Measurements from ENCODE around the gene TAOK3. TPM values are rescaled to one million over a fixed set of nuclear protein-coding genes. Genes with fewer than 3 reads are reported as not detected.
"Not testable (repeated sequence)": the region's sequence is repeated elsewhere in the genome, so short reads cannot be mapped to it uniquely, and the experiment has no call there.

TAOK3 gene
- total RNA-seq, 2 experiments from 2014 or later = 46.0 to 47.1 TPM

DNA sequence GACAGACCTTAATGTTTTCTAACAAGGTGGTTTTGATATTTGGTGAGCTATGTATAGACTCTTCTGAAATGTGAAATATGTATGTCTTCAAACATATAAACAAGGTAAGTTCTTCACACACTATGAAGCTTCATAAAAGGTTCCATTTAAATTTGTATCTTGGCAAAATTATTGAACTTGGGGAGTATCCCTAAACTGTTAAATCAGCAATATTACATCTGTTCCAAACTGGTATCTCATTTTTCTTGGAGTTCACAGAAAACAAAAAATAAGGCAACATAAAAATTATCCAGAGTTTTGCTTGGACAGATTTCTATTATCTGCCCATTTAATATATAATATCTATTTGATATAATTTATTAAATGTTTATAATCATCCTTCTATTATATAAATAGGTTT, 62.4 kb downstream of the TAOK3 start:
- H3K4me3 Mint-ChIP-seq = no peak overlapping the region
- peaks cover 1% of the 10 kb centered on the region for H3K36me3 Mint-ChIP-seq (ENCODE audit: low read depth)
- no peaks in the 10 kb centered on the region for H3K27me3 Mint-ChIP-seq
- TF ChIP-seq, protein P1, sequence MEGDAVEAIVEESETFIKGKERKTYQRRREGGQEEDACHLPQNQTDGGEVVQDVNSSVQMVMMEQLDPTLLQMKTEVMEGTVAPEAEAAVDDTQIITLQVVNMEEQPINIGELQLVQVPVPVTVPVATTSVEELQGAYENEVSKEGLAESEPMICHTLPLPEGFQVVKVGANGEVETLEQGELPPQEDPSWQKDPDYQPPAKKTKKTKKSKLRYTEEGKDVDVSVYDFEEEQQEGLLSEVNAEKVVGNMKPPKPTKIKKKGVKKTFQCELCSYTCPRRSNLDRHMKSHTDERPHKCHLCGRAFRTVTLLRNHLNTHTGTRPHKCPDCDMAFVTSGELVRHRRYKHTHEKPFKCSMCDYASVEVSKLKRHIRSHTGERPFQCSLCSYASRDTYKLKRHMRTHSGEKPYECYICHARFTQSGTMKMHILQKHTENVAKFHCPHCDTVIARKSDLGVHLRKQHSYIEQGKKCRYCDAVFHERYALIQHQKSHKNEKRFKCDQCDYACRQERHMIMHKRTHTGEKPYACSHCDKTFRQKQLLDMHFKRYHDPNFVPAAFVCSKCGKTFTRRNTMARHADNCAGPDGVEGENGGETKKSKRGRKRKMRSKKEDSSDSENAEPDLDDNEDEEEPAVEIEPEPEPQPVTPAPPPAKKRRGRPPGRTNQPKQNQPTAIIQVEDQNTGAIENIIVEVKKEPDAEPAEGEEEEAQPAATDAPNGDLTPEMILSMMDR (IDR thresholded peaks at IDR 0.05) = no peak
- POLR2A ChIA-PET = no interaction called here
- DNase-seq (no peak), ATAC-seq (no peak)
- CTCF ChIA-PET = interaction anchor here (1.1 to 1.4 kb wide), 3 partner anchors 47 to 256 kb away, joined by 3 to 7 read pairs (median 5); partner anchors contain the start of gene SUDS3
- intact Hi-C loops (cut with micrococcal nuclease) = no loop called here
- no peaks in the 10 kb centered on the region for H3K9me3 Mint-ChIP-seq
- H3K4me1 Mint-ChIP-seq (ENCODE audit: low read depth) = peaks cover 51% of the 10 kb centered on the region
- no peak overlapping the region for H3K27ac Mint-ChIP-seq

DNA sequence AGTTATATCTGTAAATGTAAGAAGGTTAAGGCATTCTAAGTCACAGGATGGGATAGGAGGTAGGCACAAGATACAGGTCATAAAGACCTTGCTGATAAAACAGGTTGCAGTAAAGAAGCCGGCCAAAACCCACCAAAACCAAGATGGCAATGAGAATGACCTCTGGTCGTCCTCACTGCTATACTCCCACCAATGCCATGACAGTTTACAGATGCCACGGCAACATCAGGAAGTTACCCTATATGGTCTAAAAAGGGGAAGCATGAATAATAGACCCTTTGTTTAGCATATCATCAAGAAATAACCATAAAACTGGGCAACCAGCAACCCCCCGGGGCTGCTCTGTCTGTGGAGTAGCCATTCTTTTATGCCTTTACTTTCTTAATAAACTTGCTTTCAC, 64.7 kb downstream of the TAOK3 start:
- Mint-ChIP-seq H3K4me1 (ENCODE audit: low read depth) (peaks cover 48% of the 10 kb centered on the region), H3K27ac (peak overlapping the region; percentile 12)
- DNase-seq = peak; percentile 61
- H3K4me3 Mint-ChIP-seq; H3K36me3 Mint-ChIP-seq (ENCODE audit: low read depth); H3K9me3 Mint-ChIP-seq; H3K27me3 Mint-ChIP-seq: not testable (repeated sequence)
- ATAC-seq = peak; percentile 7
- ChIA-PET POLR2A (interaction anchor here (0.7 to 1.5 kb wide), 2 partner anchors 12 to 96 kb away, joined by 3 to 4 read pairs; no protein-coding TSS in a partner anchor), CTCF (interaction anchor here (0.6 to 1.6 kb wide), 3 partner anchors 9 to 68 kb away, joined by 3 to 8 read pairs (median 4); partner anchors contain the start of gene SUDS3)
- intact Hi-C loops (cut with micrococcal nuclease) = loop anchor here (5.0 kb wide), 1 partner anchor 64 kb away; the partner anchor contains the start of gene TAOK3

DNA sequence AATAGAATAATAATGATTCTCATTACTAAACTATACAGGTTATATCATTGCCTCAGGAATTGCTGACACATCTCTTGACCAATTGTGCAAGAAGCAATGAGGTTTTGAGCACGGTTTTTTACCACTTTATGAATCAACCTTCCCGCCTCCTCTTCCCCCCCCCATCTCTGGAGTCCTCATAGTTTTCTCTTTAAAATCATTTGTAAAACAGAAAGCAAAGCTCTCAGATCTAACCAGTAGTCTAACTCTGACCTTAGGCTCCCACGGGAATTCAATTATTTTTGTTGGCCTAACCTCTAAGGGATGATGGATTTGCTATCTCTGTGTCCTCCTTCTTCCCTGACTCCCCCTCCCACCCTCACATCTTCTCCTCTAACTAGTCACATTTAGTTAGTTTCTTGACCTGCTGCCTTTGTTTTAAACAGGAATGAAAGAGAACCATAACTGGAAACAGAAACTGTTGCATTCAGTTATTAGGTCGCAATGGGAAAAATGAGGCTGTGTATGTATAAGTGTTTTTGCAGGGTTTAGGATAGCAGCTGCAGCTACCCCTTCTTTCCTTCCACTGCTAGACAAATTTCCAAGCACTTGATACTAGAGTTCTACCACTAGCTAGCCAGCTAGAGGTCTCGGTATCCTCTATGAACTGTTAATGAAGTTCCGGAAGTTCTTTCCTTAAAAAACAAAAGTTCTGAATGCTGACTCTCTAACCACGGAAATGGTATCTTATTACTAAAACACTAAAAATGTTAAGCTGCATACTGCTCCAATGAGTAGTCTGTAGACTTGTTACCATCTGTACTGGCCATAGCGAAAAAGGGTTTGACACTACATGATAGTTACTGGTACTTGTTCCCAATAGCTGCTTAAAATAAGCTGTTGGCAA, 65.4 kb downstream of the TAOK3 start:
- POLR2A ChIA-PET = interaction anchor here (0.6 to 1.5 kb wide), 6 partner anchors 13 to 1675 kb away, joined by 3 to 4 read pairs (median 3); no protein-coding TSS in a partner anchor
- ATAC-seq (peak; percentile 74), DNase-seq (peak; percentile 77)
- Mint-ChIP-seq H3K27ac (peak overlapping the region; percentile 81), H3K9me3 (no peaks in the 10 kb centered on the region), H3K36me3 (ENCODE audit: low read depth) (peaks cover 3% of the 10 kb centered on the region), H3K4me1 (ENCODE audit: low read depth) (peaks cover 48% of the 10 kb centered on the region), H3K27me3 (no peaks in the 10 kb centered on the region), H3K4me3 (peak overlapping the region; percentile 70)
- CTCF ChIA-PET = interaction anchor here (0.6 to 1.6 kb wide), 4 partner anchors 10 to 70 kb away, joined by 3 to 8 read pairs (median 4); partner anchors contain the start of gene SUDS3
- TF ChIP-seq, protein P1 (IDR thresholded peaks at IDR 0.05) = no peak
- intact Hi-C loops (cut with micrococcal nuclease) = loop anchor here (2.0 to 5.0 kb wide), 2 partner anchors 51 to 65 kb away; partner anchors contain the start of gene TAOK3

DNA sequence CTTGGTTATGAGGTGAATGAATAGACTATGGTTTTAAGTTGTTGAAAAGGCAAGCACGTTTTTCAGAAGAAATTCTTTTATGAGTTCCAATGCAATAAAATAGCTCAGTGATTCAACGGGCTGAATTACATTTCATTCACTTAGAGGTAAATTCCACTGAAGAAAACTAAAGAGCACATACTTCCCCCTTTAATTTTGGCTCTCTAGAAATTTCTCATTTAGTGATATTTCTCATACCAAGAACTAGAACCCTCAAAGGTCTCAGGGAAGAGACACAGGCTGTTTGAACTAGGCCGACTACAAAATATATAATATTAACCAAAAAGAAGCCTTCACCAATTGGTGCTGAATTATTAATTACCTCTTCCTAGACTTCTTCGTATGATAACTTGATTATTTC, 68.6 kb downstream of the TAOK3 start:
- TF ChIP-seq, protein P1 (IDR thresholded peaks at IDR 0.05) = no peak
- Mint-ChIP-seq H3K27ac (peak overlapping the region; percentile 25), H3K4me1 (ENCODE audit: low read depth) (peaks cover 54% of the 10 kb centered on the region), H3K4me3 (no peak overlapping the region), H3K27me3 (no peaks in the 10 kb centered on the region), H3K9me3 (no peaks in the 10 kb centered on the region), H3K36me3 (ENCODE audit: low read depth) (peaks cover 5% of the 10 kb centered on the region)
- ChIA-PET POLR2A (no interaction called here), CTCF (no interaction called here)
- ATAC-seq (no peak), DNase-seq (no peak)
- intact Hi-C loops (cut with micrococcal nuclease) = no loop called here

DNA sequence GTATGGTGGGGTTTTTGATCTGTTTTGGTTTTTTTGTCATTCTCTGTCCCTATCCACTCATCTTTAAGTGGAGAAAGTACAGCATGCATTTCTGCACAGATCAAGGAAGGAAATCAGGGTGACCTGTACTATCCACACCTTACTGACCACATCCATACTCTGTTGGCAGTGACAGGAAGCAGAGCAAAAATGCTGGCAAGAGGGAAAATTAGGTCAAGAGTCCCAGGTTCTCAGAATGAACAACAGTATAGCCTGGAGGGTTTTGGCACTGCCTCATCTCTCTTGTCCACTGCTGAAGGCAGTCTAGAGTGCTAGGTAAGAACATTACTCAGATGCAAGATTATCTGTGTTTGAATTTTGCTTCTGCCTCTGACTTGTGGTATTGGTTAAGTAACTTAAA, 70.7 kb downstream of the TAOK3 start:
- H3K4me1 Mint-ChIP-seq (ENCODE audit: low read depth) = peaks cover 40% of the 10 kb centered on the region
- DNase-seq (no peak), ATAC-seq (no peak)
- POLR2A ChIA-PET = no interaction called here
- intact Hi-C loops (cut with micrococcal nuclease) = no loop called here
- CTCF ChIA-PET = no interaction called here
- TF ChIP-seq, protein P1 (IDR thresholded peaks at IDR 0.05) = no peak
- H3K27ac Mint-ChIP-seq = no peak overlapping the region
- no peaks in the 10 kb centered on the region for H3K9me3 Mint-ChIP-seq
- peaks cover 5% of the 10 kb centered on the region for H3K36me3 Mint-ChIP-seq (ENCODE audit: low read depth)
- no peaks in the 10 kb centered on the region for H3K27me3 Mint-ChIP-seq
- H3K4me3 Mint-ChIP-seq = no peak overlapping the region
